IPS-NIHi11 (cell line): ENCODE measurements around the gene CSMD2.
A peak's percentile ranks its signal among the peaks of the same experiment; 100 is the strongest.
"Not testable (repeated sequence)": the region's sequence is repeated elsewhere in the genome, so short reads cannot be mapped to it uniquely, and the experiment has no call there.

Experiments
- DNase-seq: peaks from one replicate; pipeline ENCODE4 v3.0.0; 2012; ENCODE audit warnings: mixed read lengths, low spot score

The CSMD2 gene

GRCh38 chr1:34164771-34165391 is at the start of gene CSMD2:
TSS of gene CSMD2 (minus strand) at chr1:34165230. CDS start at chr1:34165097, 133 bp downstream.
- peak; percentile 37 for DNase-seq

DNA sequence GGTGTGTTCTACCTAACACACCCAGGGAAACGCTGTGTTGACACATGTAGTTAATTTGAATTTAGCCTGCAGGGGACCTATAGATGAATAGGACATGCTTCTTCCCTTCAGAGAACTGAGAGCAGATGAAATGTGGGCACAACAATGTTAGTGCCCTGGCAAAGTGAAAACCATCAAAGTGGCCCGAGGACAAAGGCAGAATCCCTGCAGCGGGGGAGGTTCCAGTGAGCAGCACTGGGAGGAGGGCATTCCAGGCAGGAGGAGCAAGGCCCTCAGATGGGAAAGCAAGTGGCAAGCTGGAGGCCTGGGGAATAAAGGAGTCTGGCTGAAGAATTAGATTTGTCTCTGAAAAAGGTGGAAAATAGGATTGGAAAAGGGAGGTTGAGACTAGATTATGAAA is 48.9 kb upstream of the CSMD2 start:
- no peak for DNase-seq

GRCh38 chr1:34212673-34213072 is 47.6 kb upstream of the CSMD2 start:
- no peak for DNase-seq

DNA sequence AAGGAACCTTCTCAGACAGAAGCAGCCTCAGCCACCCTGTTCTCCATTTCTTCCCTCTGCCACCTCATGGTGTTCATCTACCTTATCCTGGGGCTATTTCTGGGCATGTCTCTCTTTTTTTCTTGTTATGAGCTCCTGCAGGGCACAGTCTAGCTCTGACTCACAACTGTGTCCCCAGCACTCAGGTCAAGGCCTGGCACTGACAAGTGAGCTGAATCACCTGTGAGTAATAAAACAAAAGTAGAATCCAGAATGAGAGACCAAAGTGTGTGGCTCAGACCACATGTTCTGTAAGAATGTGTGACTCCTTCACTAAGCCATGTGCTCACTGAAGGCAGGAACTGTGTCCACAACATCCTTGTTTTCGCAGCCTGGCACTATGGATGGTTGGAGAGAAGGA is 34.9 kb upstream of the CSMD2 start:
- DNase-seq: no peak

DNA sequence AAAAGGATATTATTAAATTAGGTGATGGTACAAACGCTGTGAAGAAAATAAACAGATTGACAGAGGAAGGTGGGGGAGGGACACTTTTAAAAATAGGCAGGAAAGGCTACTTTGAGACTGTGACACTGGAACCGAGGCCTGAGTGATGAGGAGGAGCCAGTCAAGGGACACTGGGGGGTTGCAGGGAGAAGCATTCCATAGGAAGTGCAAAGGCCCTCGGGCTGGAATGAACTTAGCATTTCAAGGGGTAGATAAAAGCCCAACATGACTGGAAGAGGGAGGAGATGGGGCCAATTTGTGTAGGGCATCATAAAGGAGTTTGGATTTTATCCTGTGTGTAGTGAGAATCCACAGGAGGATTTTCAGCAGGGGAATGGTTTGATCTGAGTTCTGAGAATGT is 27.6 kb upstream of the CSMD2 start:
- DNase-seq: no peak

DNA sequence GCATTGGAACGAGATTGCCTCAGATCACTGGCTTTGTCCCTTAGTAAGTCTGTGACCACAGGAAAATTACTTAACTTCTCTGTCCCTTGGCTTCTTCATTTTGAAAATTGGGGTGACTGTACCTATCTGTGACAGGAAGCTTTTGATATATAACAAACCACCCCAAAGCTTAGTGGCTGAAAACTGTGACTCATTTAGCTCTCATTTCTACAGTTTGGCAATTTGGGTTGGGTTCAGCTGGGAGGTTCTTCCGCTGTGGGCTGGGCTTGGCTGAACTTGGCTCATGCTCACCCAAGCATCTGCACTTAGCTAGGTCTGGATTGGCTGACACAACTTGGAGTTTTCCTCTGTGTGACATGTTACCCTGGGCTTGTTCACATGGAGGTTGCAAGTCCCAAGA is 25.7 kb upstream of the CSMD2 start:
- no peak for DNase-seq

- DNase-seq: no peak
These were observed 24.0 kb upstream of the CSMD2 start for GRCh38 chr1:34188985-34189384.

GRCh38 chr1:34188418-34188817 is 23.4 kb upstream of the CSMD2 start:
- DNase-seq: peak; percentile 67

- no peak for DNase-seq
These were observed 21.9 kb upstream of the CSMD2 start for GRCh38 chr1:34186741-34187494.

- DNase-seq: not testable (repeated sequence)
These were observed 18.4 kb upstream of the CSMD2 start for GRCh38 chr1:34183381-34183780.

DNA sequence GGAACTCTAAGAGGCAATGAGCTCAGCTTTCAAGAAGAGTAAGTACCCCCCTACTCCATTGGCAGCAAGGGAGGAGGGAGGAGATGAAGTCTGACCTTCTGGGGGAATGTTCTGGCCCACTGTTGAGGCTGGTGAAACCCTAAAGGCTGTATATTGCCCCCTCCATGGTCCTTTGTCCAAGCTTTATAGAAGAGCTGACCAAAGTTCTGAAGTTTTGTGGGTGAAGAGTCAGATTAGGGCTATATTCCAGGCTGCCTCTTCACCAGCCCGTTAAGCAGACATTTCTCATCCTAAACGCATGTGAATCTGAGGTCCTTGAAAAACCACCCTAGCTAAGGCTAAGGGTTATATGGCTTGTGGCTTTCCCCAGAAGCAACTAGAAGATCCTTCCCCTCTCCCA is 13.0 kb upstream of the CSMD2 start:
- DNase-seq: no peak

DNA sequence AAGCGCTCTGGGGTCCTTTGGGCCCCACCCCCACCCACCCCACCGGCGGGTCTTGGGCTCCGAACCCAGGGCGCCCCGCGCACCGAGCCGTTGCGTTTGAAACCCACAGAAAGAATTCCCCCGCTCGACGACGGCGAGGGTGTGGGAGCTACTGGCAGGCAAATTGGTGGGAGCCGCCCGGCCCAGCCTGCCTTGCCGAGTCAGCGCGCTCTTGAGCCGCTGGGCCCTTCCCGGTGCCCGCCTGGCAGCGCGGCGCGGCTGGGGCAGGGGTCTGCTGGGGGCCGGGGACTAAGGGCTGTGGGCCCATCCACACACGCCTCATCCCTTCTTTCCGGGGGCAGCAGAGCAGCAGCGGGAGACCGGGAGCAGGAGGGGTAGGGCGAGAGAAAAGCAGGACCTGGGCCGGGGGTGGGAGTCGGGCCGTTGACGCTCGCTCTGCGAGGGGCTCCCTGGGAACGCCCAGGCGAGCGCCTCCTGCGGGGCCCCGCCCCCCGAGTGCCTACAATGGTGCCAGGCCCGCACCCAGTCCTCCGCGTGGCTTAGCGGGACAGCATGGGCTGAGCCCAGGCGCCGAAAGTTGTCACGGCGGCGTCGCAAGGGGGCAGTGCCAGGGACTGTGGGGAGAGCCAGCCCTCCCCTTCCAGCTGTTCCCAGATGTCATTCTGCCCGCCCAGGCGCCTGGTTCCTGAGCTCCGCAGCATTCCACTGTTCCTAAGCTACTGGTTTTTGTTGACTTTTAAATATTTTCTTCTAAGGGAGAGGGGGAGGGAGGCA is 12.0 kb upstream of the CSMD2 start, which contains the start of gene C1orf94:
TSS of gene C1orf94 (plus strand) at position 78 of the 774 bp plus-strand sequence. CDS start 883 bp downstream, outside the sequence.
- peak; percentile 45 for DNase-seq

DNA sequence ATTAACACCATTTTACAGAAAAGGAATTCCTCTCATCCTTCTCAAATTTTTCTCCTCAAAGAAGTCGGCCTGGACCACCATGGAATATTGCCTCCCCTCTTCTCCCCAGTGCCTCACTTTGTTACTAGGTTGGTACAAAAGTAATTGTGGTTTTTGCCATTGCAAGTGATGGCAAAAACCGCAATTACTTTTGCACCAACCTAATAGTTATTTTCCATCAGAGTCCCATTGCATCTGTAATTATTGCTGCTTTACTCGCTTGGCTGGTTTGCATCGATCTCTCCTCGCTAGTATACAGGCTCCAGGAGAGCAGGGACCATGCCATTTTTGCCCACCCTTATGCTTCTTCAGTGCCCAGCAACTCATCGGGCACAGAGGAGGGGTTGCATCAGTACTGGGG is 10.7 kb upstream of the CSMD2 start:
- DNase-seq: no peak

- no peak for DNase-seq
These were observed 2.4 kb upstream of the CSMD2 start for GRCh38 chr1:34167389-34167788.

GRCh38 chr1:34166625-34167361 is 1.8 kb upstream of the CSMD2 start:
- DNase-seq: peak; percentile 76

DNA sequence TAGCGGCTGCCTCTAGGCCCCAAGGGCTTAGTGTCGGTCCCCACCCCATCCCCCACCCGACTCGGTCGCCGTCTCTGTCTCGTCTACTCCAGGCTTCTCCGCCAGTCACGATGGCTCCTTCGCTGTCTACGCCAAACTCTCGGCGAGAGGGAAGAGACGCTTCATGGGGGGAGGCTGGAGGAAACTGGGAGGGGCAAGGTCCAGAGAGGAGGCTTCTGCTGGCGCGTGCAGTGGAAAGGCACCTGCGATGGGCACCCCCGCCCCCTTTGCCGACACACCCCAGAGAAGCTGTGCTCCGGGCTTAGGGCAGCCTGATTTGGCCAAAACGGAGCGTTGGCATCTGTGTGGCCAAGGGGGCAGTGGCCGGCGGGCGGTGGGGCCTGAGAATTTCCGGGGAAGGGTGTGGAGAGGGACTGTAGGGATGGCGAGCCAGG is 1.2 kb upstream of the CSMD2 start:
- DNase-seq: peak; percentile 36

- DNase-seq: no peak
These were observed 442 bp upstream of the CSMD2 start for GRCh38 chr1:34165422-34165921.

GRCh38 chr1:34163792-34164731 is 968 bp downstream of the CSMD2 start:
- DNase-seq: peak; percentile 37

DNA sequence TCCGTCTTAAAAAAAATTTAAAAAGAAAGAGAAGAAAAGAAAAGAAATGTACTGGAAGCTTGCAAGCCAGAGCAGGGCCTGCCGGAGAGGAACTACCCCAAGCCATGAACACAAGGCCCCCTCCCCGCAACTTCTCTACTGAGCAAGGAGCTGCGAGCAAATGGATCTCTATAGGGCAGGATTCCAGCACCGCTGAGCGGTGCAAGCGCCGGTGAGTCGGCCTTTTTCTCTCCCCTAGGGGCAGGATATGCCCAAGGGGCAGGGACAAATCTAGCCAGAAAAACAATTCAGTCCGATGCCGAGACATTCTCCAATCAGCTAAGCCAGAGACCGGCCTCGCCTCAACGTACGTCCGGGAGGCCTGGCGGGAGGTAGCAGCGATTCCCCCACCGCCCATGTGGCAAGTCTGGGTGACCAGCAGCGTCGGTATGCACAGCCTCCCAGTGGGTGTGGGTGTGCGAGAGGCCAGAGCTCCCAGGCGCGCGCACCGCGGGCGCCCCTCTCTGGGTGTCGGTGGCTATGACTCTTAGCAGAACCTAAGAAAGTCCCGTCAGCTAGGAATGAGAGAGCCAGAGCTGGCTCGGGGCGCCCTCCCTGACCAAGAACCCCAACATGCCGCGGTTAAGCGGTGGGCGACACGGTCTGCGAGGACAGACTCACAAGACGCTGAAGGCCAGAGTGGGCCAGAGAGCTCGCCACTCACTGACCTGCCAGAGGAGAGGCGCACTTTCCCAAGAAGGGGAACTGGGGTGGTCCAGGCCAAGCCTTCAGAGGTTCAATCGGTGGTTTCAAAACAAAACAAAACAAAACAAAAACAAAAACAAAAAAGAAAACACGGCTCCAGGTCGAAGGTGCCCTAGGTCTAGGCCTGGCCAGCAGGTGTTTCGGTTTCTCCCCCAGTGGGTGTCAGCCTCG is 1.9 kb downstream of the CSMD2 start:
- DNase-seq: peak; percentile 69

- no peak for DNase-seq
These were observed 8.3 kb downstream of the CSMD2 start for GRCh38 chr1:34156739-34157138.
